GM21381 (cell line): ENCODE measurements around the gene ATP12A.

Source experiments
- ATAC-seq: cut with Tn5 transposase; IDR thresholded peaks from one replicate; pipeline ENCODE4 v1.9.1; 2021; ENCODE audit warnings: mild to moderate bottlenecking, moderate library complexity; ENCODE audit not compliant: unreplicated experiment

Gene ATP12A

DNA sequence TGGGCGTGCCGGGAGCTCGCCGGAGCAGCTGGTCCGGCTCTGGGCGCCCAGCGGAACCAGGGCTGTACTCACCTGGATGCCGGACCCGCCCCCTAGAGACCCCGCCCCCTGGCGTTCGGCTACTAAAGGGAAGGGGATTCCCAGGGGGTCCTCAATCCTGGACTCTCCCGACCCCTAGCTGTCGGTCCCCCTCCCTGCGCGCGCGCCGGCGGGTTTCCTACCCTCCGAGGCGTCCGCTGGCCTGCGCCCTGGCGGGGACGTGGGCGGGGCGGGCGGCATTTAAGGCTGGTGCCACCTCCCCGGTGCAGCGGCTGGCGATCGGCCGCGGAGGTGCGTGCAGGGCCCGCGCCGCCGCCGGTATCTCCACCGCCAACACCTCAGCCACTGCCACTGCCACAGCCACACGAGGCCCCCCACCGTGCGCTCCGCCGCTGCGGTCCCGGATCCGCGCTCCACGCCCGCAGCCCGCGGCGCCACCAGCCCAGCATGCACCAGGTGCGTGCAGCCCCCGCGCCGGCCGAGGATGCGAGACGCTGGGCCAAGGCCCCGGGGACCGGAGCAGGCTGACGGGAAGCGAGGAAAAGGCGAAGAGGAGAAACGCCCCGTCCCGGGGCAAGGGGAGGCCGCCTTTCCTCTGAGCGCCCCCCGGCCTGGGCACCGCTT is at the start of gene ATP12A:
Gene ATP12A (plus strand): TSS at position 151 of the 663 bp plus-strand sequence. CDS start 336 bp downstream, at position 487.
- no peak for ATAC-seq

DNA sequence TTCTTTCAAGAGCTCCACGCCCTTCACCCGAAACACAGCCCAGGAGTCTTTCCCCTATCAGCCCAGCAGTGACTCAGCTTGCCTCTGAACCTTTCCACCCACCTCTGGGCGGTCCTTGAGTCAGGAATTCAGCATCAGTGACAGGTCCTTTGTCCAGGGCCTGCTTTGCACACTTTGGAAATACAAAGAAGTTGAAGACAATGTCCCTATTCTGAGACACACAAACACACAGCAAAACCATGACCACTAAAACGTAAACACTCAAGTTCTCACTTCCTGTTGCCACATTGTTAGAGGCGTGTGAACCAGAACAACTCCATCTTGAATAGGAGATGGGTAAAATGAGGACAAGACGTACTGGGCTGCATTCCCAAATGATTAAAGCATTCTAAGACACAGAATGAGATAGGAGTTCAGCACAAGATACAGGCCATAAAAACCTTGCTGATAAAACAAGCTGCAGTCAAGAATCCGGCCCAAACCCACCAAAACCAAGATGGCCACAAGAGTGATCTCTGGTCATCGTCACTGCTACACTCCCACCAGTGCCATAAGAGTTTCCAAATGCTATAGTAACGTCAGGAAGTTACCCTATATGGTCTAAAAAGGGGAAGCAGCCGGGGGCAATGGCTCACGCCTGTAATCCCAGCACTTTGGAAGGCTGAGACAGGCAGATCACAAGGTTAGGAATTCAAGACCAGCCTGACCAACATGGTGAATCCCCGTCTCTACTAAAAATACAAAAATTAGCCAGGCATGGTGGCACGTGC is 49.2 kb upstream of the ATP12A start:
- ATAC-seq: no peak

DNA sequence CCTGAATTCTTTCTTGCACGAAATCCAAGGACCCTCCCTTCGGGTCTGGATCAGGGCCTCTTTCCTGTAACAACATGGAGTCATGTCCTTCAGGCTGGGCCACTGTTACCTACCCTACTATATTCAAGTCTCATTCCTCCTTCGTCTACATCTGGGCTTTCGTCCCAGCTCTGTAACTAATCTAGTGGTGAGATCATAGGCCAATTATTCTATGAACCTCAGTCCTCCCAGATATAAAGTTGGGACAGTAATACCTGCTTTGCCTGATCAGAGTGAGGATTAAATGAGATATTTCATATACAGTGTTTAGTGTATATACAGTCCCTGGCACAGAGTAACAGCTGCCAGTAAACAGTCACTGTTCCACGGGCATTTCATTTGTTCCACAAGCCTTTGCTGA is 48.3 kb upstream of the ATP12A start:
- no peak for ATAC-seq

DNA sequence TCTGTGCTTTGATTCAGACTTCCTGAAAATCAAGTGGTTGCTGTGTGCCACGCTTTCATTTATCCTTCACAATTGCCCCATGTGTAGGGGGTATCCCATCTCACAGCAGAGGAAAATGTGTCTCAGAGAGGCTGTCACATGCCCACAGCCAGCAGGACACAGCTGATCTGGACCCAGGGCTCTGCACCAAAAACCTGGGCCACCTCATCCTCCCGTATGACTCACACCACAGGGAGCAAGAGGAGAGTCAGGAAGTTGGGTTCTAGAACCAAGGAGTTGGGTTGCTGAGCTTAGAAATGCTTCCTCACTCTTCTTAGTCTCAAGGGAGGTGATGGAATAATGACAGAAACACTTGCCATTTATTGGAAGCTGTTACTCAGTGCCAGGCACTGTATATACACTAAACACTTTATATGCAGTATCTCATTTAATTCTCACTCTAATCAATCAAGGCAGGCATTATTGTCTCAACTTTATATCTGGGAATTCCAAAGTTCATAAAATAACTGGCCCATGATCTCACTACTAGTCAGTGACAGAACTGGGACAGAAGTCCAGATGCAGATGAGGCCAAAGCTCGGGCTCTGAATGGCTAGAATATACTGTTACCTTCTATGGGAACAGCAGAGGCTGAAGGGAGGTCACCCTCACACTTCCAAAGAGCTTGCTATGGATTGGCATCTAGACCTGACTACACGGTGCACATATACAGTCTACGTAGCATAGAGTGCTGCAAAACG is 47.7 kb upstream of the ATP12A start:
- no peak for ATAC-seq

DNA sequence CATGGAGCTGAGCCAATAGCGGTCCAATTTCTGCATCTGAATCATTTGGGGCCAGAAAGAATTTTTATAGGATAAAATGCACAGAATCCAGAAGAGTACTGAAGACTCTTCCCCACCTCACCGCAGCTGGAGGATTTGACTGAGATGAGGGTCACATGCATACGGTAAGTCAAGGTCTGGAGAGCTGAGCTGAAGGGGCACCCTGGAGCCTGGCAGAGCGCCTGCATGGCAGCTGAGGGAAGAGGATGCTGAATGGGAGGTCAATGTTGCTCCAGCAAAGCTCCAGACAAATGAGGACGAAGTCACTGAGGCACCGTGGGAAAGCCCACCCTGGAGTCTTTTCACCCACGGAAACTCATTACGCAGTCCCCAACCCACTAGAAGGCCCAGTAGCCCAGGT is 43.4 kb upstream of the ATP12A start:
- ATAC-seq: no peak

DNA sequence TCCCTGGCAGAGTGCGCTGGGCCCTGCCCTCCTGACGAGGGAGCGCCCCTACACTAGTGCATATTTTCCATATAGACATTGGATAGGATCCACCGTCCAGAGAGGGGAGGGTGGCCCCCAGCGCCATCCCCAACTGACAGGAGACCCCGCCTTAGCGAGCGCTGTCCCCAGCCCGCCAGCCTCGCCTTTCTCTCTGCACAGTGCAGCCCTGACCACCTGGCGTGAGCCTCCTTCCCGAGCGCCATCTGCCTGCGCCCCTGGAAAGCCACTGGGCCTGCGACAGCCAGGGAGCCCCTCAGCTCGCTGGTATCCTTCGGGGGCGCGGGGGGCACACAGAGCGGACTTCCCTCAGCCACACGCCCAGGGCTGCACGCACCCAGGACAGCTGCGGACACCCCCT is 42.1 kb upstream of the ATP12A start:
- no peak for ATAC-seq

DNA sequence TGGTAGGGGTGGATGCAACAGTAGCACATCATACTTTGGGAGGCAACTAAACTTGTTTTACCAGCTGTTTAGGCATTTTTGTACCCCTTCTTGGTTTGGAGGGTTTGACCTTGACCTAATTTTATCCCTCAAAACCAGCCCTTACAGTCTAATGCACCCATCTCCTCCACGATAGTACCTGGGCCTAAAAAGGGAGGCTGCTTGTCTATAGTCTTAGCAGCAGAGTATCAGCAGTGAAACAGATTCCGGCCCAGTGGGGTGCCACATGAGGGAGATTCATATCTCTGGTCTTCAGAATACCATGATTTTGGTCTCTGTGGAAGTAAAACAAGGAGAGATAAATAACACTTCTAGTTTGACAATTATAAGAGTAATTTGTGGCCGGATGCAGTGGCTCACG is 39.5 kb upstream of the ATP12A start:
- ATAC-seq: no peak

DNA sequence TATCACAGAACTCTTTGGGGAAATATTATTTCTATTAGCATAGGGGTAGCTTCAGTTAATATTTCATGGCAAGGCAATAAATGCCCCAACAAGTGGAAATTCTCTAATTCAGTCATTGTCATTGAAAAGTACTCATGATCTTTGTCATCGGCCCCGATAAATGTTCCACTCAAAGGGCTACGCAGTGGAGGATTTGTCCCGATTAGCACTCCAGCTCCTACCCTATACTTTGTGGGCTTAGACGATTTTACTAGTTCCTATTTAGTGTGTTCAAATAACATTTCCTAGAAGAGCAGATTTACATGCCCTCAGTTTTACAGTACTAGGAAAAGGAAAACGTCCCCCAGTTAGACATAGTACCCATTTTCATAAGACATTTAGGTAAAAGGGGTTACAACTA is 38.0 kb upstream of the ATP12A start:
- ATAC-seq: no peak

DNA sequence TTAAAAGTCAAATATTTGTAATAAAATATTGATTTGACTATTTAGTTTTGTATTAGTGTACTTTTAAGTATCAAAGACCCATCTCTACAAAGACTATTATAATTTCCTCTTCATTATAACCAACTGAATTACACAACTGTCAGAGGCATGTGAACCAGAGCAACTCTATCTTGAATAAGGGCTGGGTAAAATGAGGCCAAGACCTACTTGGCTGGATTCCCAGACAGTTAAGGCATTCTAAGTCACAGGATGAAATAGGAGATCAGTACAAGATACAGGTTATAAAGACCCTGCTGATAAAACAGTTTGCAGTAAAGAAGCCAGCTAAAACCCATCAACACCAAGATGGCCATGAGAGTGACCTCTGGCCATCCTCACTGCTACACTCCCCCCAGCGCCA is 36.2 kb upstream of the ATP12A start:
- no peak for ATAC-seq

DNA sequence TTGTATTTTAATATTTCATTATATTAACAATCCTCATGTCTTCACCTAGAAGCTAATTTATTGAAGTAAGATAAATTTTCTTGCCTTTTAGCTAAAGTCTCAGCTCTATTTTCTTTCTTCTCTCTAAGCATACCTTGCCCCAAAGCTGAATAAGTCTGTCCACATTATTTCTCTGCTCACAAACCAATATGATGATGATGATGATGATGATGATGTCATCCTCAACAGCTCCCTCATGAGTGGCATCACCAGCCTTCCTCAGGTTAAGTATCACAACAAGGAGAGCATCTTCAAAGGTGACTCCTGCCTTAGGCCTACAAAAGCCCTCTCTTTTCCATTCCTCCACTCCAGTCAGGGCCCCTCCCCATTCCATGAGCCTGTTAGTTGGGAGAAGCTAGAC is 31.9 kb upstream of the ATP12A start:
- no peak for ATAC-seq

DNA sequence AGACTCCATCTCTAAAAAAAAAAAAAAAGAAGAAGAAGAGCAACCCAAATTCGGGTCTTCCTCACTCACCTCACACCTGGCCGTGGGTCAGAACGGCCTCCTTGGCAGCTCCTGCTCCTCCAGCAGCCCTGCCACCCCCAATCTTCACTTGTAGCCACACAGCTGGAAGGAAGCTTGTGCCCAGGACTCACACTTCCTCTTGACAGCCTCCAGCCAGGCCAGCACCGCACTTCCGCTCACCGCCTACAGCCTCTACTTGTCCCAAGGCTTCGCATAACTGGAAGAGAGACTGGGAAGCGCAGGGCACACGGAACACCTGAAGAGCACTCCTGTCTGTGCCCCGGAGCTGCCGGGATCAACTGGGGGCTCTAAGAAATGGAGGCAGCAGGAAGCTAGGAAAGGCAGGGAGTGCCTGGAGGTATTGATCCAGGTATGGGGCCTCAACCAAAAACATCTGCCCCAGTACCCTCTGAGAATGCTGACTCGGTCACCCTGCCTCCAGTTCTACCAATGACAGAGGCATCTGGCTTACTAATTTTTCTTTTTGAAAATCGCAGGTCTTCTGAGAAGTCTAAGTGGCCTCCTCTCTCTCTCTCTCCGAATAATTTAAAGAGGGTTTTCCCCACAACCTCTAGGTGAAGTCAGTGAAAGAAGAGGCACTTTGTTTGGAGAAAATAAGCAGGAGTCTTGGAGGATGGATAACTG is 31.1 kb upstream of the ATP12A start:
- no peak for ATAC-seq

DNA sequence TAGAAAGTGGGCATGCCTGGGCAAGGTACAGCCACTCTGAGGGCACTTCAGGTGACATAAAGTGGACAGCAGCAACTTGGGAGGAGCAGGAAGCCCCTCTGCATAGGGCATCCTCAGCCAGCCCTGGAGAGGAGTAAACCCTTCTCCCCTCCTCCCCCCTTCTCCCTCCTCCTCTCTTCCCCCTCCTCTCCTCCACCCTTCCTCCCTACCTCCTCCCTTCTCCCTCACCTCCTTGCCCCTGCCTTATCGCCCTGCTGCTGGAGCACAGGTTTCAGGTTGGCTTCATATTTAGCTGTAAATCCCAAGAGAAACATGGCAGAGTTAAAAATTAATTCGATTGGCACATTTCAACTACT is 30.5 kb upstream of the ATP12A start:
- no peak for ATAC-seq

DNA sequence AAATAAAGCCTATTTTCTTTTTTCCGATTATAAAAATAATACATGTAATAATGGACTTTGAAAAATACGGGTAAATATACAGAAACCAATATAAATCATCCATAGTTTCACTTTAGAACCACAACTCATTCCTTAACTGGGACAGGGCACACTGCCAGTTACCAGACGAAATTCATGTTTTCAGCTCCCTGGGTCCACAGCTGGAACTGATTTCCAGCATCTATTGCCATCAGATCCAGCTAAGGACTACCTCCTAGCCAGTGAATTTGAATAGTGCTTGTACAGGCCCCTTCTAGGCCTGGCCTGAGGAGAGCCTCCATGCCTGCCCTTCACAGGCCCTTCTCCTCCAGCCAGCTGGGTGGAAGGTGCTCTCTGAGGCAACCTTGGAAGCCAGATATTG is 30.0 kb upstream of the ATP12A start:
- ATAC-seq: no peak

DNA sequence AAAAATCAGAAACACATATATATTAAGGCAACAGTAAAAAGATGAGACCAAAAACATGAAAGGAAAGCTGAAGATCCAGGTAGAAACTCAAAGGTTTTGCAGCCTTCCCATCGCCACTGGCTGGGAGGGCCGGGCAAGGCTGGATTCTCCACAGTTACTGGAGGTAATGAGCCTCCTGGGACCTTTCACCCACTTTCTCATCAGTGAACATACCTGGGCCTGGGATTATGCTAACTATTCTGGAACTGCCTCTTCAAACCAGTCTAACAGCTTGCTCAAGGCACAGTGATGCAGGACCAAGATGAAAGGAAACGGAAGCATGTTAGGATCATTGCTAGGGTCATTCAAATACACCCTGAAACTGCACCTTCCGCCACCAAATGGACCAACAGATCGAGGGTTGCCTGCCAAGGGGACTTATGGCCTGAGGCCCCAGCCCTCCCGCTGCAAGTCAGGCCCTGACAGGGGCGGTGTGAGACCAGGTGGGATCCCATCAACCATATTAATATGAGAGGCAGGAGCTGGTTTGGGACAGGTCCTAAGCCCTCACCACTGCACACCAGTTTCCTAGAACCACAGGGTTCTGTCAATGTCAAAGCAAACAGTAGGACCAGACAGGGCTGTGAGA is 28.4 kb upstream of the ATP12A start:
- no peak for ATAC-seq

DNA sequence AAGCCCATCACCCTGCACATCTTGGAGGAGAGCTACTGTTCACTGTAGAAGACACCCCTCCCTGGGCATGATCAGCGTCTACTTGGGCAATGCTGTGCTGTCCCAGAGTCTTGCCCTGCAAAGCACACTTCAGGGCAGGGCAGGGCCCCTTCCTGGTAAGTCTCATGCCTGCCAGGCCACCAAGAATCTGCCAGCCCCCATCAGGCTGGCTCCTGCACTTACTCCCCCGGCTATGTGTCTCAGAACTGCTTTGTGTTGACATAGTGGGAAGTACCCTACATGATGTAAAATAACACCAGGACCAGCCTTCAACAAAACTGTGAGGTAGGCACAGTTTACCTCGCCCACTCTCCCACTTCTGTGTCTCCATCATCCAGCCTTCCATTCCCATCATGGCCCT is 27.8 kb upstream of the ATP12A start:
- no peak for ATAC-seq

DNA sequence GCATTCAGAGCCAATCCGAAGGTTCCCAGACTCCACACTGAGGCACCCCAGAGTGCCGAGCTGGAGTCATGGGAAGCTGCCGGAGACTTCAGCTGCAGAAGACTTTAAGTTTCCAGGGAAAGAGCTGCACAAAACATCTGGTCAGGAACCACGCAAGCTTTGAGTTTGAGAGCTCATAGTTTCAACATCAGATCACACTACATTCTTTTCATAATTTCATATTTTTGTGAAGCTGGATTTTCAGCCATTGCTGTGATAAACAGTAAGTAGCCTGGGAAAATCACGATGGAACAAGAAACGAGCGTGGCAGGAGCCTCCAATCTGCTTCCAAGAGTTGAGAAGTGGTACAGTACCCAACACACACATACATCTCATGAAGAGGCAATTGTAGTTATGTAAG is 25.5 kb upstream of the ATP12A start:
- ATAC-seq: no peak

DNA sequence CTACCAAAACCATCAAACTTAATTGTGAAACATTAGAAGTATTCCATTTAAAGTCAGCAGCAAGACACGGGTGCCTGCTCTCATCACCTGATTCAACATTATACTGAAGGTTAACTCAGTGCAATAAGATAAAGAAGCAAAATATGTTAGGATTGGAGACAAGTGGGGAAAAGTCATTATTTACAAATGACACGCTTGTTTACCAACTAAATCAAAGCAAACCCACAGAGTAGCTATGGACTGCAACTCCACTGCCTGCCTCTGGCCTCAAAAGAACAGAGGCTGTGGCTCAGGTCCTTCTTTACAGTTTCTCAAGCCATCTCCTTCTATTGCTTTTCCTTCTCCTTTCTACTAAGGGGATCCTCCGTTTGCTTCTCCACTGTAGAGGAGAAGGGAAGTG is 21.0 kb upstream of the ATP12A start:
- ATAC-seq: no peak

DNA sequence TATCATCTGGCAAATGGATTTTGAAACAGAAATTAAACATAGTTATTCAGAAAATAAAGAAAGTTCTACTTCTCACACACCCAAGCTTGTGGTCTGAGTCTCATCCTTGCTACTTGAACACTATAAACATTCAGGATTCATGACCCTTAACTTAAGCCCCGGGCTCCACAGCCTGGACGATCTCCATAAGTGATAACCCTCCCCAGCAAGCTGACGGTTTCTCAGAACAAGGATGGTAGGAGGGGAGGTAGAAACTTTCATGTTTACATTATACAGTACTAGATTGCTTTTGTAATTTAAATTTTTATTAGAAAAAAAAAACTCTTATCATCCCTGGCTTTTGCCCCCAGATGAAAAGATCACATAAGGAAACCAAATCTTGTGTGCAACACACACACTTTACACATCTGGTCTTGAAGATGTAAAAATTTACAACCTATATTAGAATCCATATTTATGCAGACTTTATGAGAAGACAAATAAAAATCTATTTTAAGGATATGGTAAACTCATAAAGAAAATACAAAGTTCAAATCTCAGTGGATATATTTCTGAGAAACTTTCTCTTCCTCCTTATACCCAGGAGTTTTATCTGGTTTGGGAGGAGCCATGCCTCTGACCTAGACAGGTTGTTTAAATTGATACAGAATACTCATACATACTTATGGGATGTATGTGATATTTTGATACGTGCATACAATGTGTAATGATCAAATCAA is 20.0 kb upstream of the ATP12A start:
- no peak for ATAC-seq

DNA sequence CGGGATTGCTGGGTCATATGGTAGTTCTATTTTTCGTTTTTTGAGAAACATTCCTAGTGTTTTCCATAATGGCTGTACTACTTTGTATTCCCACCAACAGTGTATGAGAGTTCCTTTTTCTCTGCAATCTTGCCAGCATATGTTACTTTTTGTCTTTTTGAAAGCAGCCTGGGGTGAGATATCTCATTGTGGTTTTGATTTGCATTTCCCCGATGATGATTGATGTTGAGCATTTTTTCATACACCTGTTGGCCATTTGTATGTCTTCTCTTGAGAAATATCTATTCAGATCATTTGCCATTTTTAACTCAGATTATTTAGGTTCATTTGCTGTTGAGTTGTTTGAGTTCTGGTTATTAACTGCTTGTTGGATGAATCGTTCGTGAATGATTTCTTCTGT is 18.5 kb upstream of the ATP12A start:
- no peak for ATAC-seq
